HCT116 (cell line): ENCODE data around the gene BNIPL. TPM values are rescaled to one million over a fixed set of nuclear protein-coding genes. Genes with fewer than 3 reads are reported as not detected.

Experiments
- ATAC-seq: fragments of 200-7000 bp; cut with Tn5 transposase; 2 replicates; pipeline ENCODE4 v1.9.1; 2020; ENCODE audit warnings: mild to moderate bottlenecking, moderate library complexity
- BruUV-seq: library from RNA; stranded (reverse); fragments of 400-500 nt; replicated peaks from 2 replicates; lab custom pipeline; 2021; lab: Mats Ljungman, UMichigan
- CTCF ChIA-PET: fragments of 300-600 bp; sonication (Branson Sonifier 250); formaldehyde crosslinking; loops from one replicate; lab custom pipeline; 2021; ENCODE audit warnings: antibody characterized with exemption; lab: Charles Lee
- POLR2A ChIA-PET: fragments of 300-600, 350-600 bp; sonication (Branson Sonifier 250); formaldehyde crosslinking; loops from one replicate; lab custom pipeline; 2021; ENCODE audit warnings: antibody characterized with exemption; lab: Charles Lee
- RAD21 ChIA-PET, 2 experiments: fragments of 300-600 bp; sonication (Branson Sonifier 250); formaldehyde crosslinking; loops; one replicate each; lab custom pipeline; 2023; ENCODE audit warnings: low total read pairs in 2 of 2; ENCODE audit not compliant: uncharacterized antibody in 2 of 2, unreplicated experiment in 2 of 2, low non-redundant PET in 1 of 2; lab: Charles Lee
- DNase-seq: peaks from one replicate; pipeline ENCODE4 v3.0.0-alpha.2; 2010; ENCODE audit warnings: low read depth, low spot score
- H2AFZ ChIP-seq: fragments of 200-600 bp; shearing (Covaris generic), sonication (generic); 2 replicates; pipeline ENCODE4 v1.6.1; 2017; ENCODE audit warnings: low read depth, mixed run types, mixed read lengths, antibody characterized with exemption, low read length; ENCODE audit not compliant: poor library complexity, severe bottlenecking
- H3K27ac ChIP-seq: 2 replicates; pipeline ENCODE4 v1.5.1; 2012; ENCODE audit warnings: low read depth, low read length
- H3K27me3 ChIP-seq: fragments of 200-600 bp; sonication (generic); 2 replicates; pipeline ENCODE4 v1.6.1; 2016; ENCODE audit warnings: mixed run types, low read length, mixed read lengths; ENCODE audit not compliant: insufficient read depth
- H3K36me3 ChIP-seq, 2 experiments: fragments of 200-500 bp in 1 of 2; fragments of 200-600 bp in 1 of 2; sonication (Bioruptor generic) in 1 of 2; sonication (generic) in 1 of 2; 2 replicates each; pipeline versions ENCODE4 v1.5.1 to v1.6.1; 2014 to 2016; ENCODE audit warnings: low read length in 2 of 2, inconsistent platforms in 1 of 2, mixed read lengths in 1 of 2, mixed run types in 1 of 2; ENCODE audit not compliant: insufficient read depth in 2 of 2, control insufficient read depth in 1 of 2
- H3K4me1 ChIP-seq, 2 experiments: fragments of 200-600 bp in 1 of 2; sonication (generic) in 1 of 2; 2 replicates each; pipeline versions ENCODE4 v1.5.1 to v1.6.1; 2012 to 2017; ENCODE audit warnings: low read length in 2 of 2, inconsistent platforms in 1 of 2, mild to moderate bottlenecking in 1 of 2, mixed read lengths in 1 of 2, mixed run types in 1 of 2, moderate library complexity in 1 of 2; ENCODE audit not compliant: insufficient read depth in 2 of 2, control insufficient read depth in 1 of 2
- H3K4me2 ChIP-seq: fragments of 200-600 bp; sonication (generic); 2 replicates; pipeline ENCODE4 v1.6.1; 2017; ENCODE audit warnings: mixed run types, low read length, mixed read lengths
- H3K4me3 ChIP-seq, 2 experiments: fragments of 200-600 bp in 1 of 2; sonication (generic) in 1 of 2; replicated peaks in 1 of 2; 2 replicates each; pipeline ENCODE4 v1.5.1; 2011 to 2016; ENCODE audit warnings: low read length in 2 of 2, control low read depth in 1 of 2, low read depth in 1 of 2, mild to moderate bottlenecking in 1 of 2, mixed read lengths in 1 of 2, mixed run types in 1 of 2
- H3K79me2 ChIP-seq: fragments of 200-600 bp; sonication (generic); 2 replicates; pipeline ENCODE4 v1.6.1; 2017; ENCODE audit warnings: mild to moderate bottlenecking, mixed run types, low read length, moderate library complexity, mixed read lengths; ENCODE audit not compliant: insufficient read depth
- H3K9ac ChIP-seq: fragments of 200-600 bp; sonication (generic); 2 replicates; pipeline ENCODE4 v1.6.1; 2016; ENCODE audit warnings: low read length, mixed read lengths
- H3K9me2 ChIP-seq: fragments of 200-600 bp; sonication (generic), shearing (Covaris generic); 2 replicates; pipeline ENCODE4 v1.6.1; 2017; ENCODE audit warnings: mixed run types, mild to moderate bottlenecking, moderate library complexity; ENCODE audit not compliant: insufficient read depth
- H3K9me3 ChIP-seq, 2 experiments: fragments of 200-500 bp in 1 of 2; fragments of 200-600 bp in 1 of 2; sonication (Bioruptor generic) in 1 of 2; sonication (generic) in 1 of 2; 2 replicates each; pipeline ENCODE4 v1.6.1; 2014 to 2017; ENCODE audit warnings: low read length in 2 of 2, mixed read lengths in 2 of 2, inconsistent platforms in 1 of 2, low read depth in 1 of 2, mild to moderate bottlenecking in 1 of 2, mixed run types in 1 of 2, moderate library complexity in 1 of 2; ENCODE audit not compliant: control insufficient read depth in 1 of 2, insufficient read depth in 1 of 2
- H4K20me1 ChIP-seq: fragments of 200-600 bp; sonication (generic), shearing (Covaris generic); 2 replicates; pipeline ENCODE4 v1.6.1; 2017; ENCODE audit warnings: mixed run types, mild to moderate bottlenecking, moderate library complexity; ENCODE audit not compliant: insufficient read depth
- CTCF ChIP-seq, 3 experiments: fragments of 200-600 bp in 1 of 3; sonication (generic) in 1 of 3; IDR thresholded peaks in 2 of 3; conservative IDR thresholded peaks in 1 of 3; 2 replicates each; pipeline ENCODE4 v1.5.1; 2012 to 2017; ENCODE audit warnings: low read depth in 2 of 3, low read length in 2 of 3, antibody characterized with exemption in 1 of 3, borderline replicate concordance in 1 of 3, control low read depth in 1 of 3, mild to moderate bottlenecking in 1 of 3, mixed read lengths in 1 of 3, mixed run types in 1 of 3, moderate library complexity in 1 of 3; ENCODE audit not compliant: insufficient read depth in 1 of 3
- ELF1 ChIP-seq: IDR thresholded peaks from 2 replicates; pipeline ENCODE4 v1.6.1; 2012; ENCODE audit warnings: low read depth, borderline replicate concordance
- REST ChIP-seq: IDR thresholded peaks from 2 replicates; pipeline ENCODE4 v1.6.1; 2012; ENCODE audit warnings: low read depth
- SP1 ChIP-seq: IDR thresholded peaks from 2 replicates; pipeline ENCODE4 v1.6.1; 2012; ENCODE audit warnings: low read depth
- ZBTB33 ChIP-seq: IDR thresholded peaks from 2 replicates; pipeline ENCODE4 v1.6.1; 2011; ENCODE audit warnings: mild to moderate bottlenecking, low read length, moderate library complexity; ENCODE audit not compliant: insufficient replicate concordance; ENCODE audit errors: extremely low read depth
- ZFX ChIP-seq: fragments of 450-650 bp; IDR thresholded peaks from 2 replicates; pipeline ENCODE4 v1.6.1; 2017
- intact Hi-C: fragments of 100-400 bp; cut with micrococcal nuclease; formaldehyde crosslinking; loops from 2 replicates; pipeline ENCODE4 v1.10.0; 2022
- total RNA-seq: library from RNA; stranded (reverse); gene quantifications from one replicate; pipeline ENCODE4 v1.2.1, GENCODE V29; 2021; ENCODE audit not compliant: unreplicated experiment

BNIPL gene
- total RNA-seq, 1 experiment from 2014 or later, result 0.86 TPM

- Histone ChIP-seq H3K27me3 (no peaks in the 10 kb centered on the region), H3K27ac (no peak overlapping the region), H4K20me1 (no peaks in the 10 kb centered on the region), H3K9me3 (no peaks in the 10 kb centered on the region), H3K36me3 (peaks cover 7 to 10% of the 10 kb centered on the region in 2 experiments; a peak in 3 of 4 replicates), H3K4me3 (no peak overlapping the region), H3K9me2 (no peaks in the 10 kb centered on the region), H3K4me2 (no peak overlapping the region), H3K4me1 (no peaks in the 10 kb centered on the region), H3K79me2 (no peaks in the 10 kb centered on the region), H2AFZ (no peak overlapping the region), H3K9ac (no peak overlapping the region)
- ChIA-PET RAD21 (no interaction called here), POLR2A (no interaction called here), CTCF (no interaction called here)
- ATAC-seq (0 out of 2 replicates have a peak, but pooled peaks have one; percentile 8), DNase-seq (no peak)
- no TSS peak for BruUV-seq
- TF ChIP-seq ZFX, result no peak
- 0 out of 6 replicates have a peak, but pooled peaks of 2 of the 3 experiments have one; percentile 13 to 16 for TF ChIP-seq CTCF (IDR thresholded peaks at IDR 0.05 in 2 of 3, conservative IDR thresholded peaks at IDR 0.05 in 1 of 3; ENCODE audit: borderline replicate concordance in 1 of 3, insufficient read depth in 1 of 3, low read depth in 2 of 3, low read length in 2 of 3)
- TF ChIP-seq ELF1, result no peak
- no peak for TF ChIP-seq REST
- TF ChIP-seq SP1, result no peak
- TF ChIP-seq ZBTB33, result no peak
- intact Hi-C loops, result no loop called here
Observed at GRCh38 chr1:151047925-151048644, 11.7 kb downstream of the BNIPL start.
